B cell (primary cell): ENCODE results near the gene F12. TPM values are rescaled to one million over a fixed set of nuclear protein-coding genes. Genes with fewer than 3 reads are reported as not detected.
"Not testable (repeated sequence)": the region's sequence is repeated elsewhere in the genome, so short reads cannot be mapped to it uniquely, and the experiment has no call there.

Experiments
- ATAC-seq: fragments of 200-7000 bp; cut with Tn5 transposase; one replicate; pipeline ENCODE4 v1.10.0; 2021; ENCODE audit warnings: low read depth, mild to moderate bottlenecking, moderate number of reproducible peaks, moderate library complexity
- CTCF ChIA-PET: fragments of 350-600 bp; sonication (Branson Sonifier 250); formaldehyde crosslinking; loops from one replicate; lab custom pipeline; 2021; ENCODE audit warnings: antibody characterized with exemption, inconsistent platforms; lab: Charles Lee
- POLR2A ChIA-PET: fragments of 350-600 bp; sonication (Branson Sonifier 250); formaldehyde crosslinking; loops from one replicate; lab custom pipeline; 2021; ENCODE audit warnings: antibody characterized with exemption; lab: Charles Lee
- DNase-seq: peaks from one replicate; pipeline ENCODE4 v3.0.0; 2013
- H2AFZ ChIP-seq: 2 replicates; pipeline ENCODE4 v1.6.1; 2012; ENCODE audit warnings: mild to moderate bottlenecking, low read depth, low read length; ENCODE audit not compliant: insufficient read depth, poor library complexity, severe bottlenecking
- H3K27ac ChIP-seq, 2 donors: 1 replicate in 1 of 2; 2 replicates in 1 of 2; pipeline ENCODE4 v1.5.1; 2012 to 2013; ENCODE audit warnings: low read length in 2 of 2, mild to moderate bottlenecking in 2 of 2, moderate library complexity in 1 of 2
- H3K27me3 ChIP-seq, 4 experiments: fragments of 200-600 bp in 1 of 4; sonication (generic) in 1 of 4; replicated peaks in 1 of 4; 1 replicate in 2 of 4; 2 replicates in 2 of 4; pipeline versions ENCODE4 v1.6.1 to v1.7.0; 2013 to 2016; ENCODE audit warnings: low read length in 3 of 4, mild to moderate bottlenecking in 2 of 4, mixed read lengths in 1 of 4, moderate library complexity in 1 of 4; ENCODE audit not compliant: insufficient read depth in 4 of 4, control insufficient read depth in 3 of 4; ENCODE audit errors: control extremely low read depth in 1 of 4
- H3K36me3 ChIP-seq, 2 experiments: replicated peaks in 1 of 2; 1 replicate in 1 of 2; 2 replicates in 1 of 2; pipeline versions ENCODE4 v1.6.1 to v1.7.1; 2013; ENCODE audit warnings: low read length in 1 of 2; ENCODE audit not compliant: insufficient read depth in 2 of 2, control insufficient read depth in 1 of 2; ENCODE audit errors: control extremely low read depth in 1 of 2, extremely low read depth in 1 of 2
- H3K4me1 ChIP-seq, 2 donors: fragments of 200-600 bp in 1 of 2; sonication (generic) in 1 of 2; 1 replicate in 1 of 2; 2 replicates in 1 of 2; pipeline versions ENCODE4 v1.5.1 to v1.6.1; 2013 to 2017; ENCODE audit warnings: low read length in 2 of 2; ENCODE audit not compliant: control insufficient read depth in 2 of 2, insufficient read depth in 2 of 2
- H3K4me2 ChIP-seq: replicated peaks from 2 replicates; pipeline ENCODE3; 2012; ENCODE audit warnings: mild to moderate bottlenecking, low read depth, low read length; ENCODE audit not compliant: poor library complexity, severe bottlenecking
- H3K4me3 ChIP-seq, 5 experiments: fragments of 200-600 bp in 1 of 5; sonication (generic) in 1 of 5; 1 replicate in 3 of 5; 2 replicates in 2 of 5; pipeline versions ENCODE4 v1.5.1 to v1.7.0; 2011 to 2016; ENCODE audit warnings: low read length in 4 of 5, mild to moderate bottlenecking in 4 of 5, low read depth in 2 of 5, control low read depth in 1 of 5, moderate library complexity in 1 of 5; ENCODE audit not compliant: insufficient read depth in 1 of 5; ENCODE audit errors: control extremely low read depth in 1 of 5, extremely low read depth in 1 of 5
- H3K79me2 ChIP-seq: fragments of 200-600 bp; sonication (generic); one replicate; pipeline ENCODE4 v1.6.0; 2016; ENCODE audit warnings: low read length; ENCODE audit not compliant: control insufficient read depth, insufficient read depth
- H3K9ac ChIP-seq: fragments of 200-600 bp; sonication (generic); 2 replicates; pipeline ENCODE4 v1.6.1; 2017; ENCODE audit warnings: mild to moderate bottlenecking, low read length, moderate library complexity
- H3K9me3 ChIP-seq, 3 donors: one replicate each; pipeline versions ENCODE4 v1.6.1 to v1.7.1; 2013; ENCODE audit warnings: low read length in 2 of 3; ENCODE audit not compliant: control insufficient read depth in 2 of 3, insufficient read depth in 1 of 3; ENCODE audit errors: control extremely low read depth in 1 of 3
- H4K20me1 ChIP-seq: 2 replicates; pipeline ENCODE4 v1.6.0; 2012; ENCODE audit warnings: mild to moderate bottlenecking, low read length; ENCODE audit not compliant: insufficient read depth, control insufficient read depth, poor library complexity, severe bottlenecking
- H3K27ac Mint-ChIP-seq: one replicate; pipeline ENCODE4 v1.8.0; 2021; ENCODE audit warnings: mixed read lengths
- H3K27me3 Mint-ChIP-seq: one replicate; pipeline ENCODE4 v1.8.0; 2021; ENCODE audit warnings: mixed read lengths
- H3K4me1 Mint-ChIP-seq: one replicate; pipeline ENCODE4 v1.8.0; 2021; ENCODE audit warnings: mixed read lengths
- H3K4me3 Mint-ChIP-seq: one replicate; pipeline ENCODE4 v1.8.0; 2021; ENCODE audit warnings: mixed read lengths
- H3K9me3 Mint-ChIP-seq: one replicate; pipeline ENCODE4 v1.8.0; 2022; ENCODE audit warnings: mixed read lengths; ENCODE audit not compliant: insufficient read depth
- EZH2 ChIP-seq: IDR thresholded peaks from 2 replicates; pipeline ENCODE4 v1.6.1; 2012; ENCODE audit warnings: borderline replicate concordance, low read depth, mild to moderate bottlenecking, moderate library complexity, low read length; ENCODE audit not compliant: insufficient read depth, poor library complexity, severe bottlenecking
- WGBS: methylation state at CpG from one replicate; pipeline ENCODE4 v1.1.5; 2013; ENCODE audit warnings: missing lambda C conversion rate; ENCODE audit not compliant: insufficient coverage; 5-methylcytosine and 5-hydroxymethylcytosine counted together
- intact Hi-C: fragments of 100-400 bp; cut with micrococcal nuclease; formaldehyde crosslinking; loops from one replicate; pipeline ENCODE4 v1.10.0; 2022
- polyA plus RNA-seq: library from polyadenylated mRNA; depleted of rRNA; stranded (reverse); fragments of >200 nt; gene quantifications from 2 replicates; pipeline ENCODE4 v1.2.3, GENCODE V29; 2012
- total RNA-seq, 2 donors: library from RNA; stranded (reverse); fragments of 120-200 nt in 1 of 2; gene quantifications; 1 replicate in 1 of 2; 2 replicates in 1 of 2; pipeline versions ENCODE4 v1.2.3 to v1.2.4, GENCODE V29; 2013 to 2022
- TF ChIP-seq, protein P1 (sequence below): fragments of 200-600 bp; IDR thresholded peaks from one replicate; pipeline ENCODE4 v1.8.0; 2022; ENCODE audit warnings: antibody characterized with exemption, mild to moderate bottlenecking

Gene F12
- total and polyA plus RNA-seq, 2 donors (not counting 1 experiment from before 2014, with no cell fraction given) = 3.1 TPM; not detected in 1

DNA sequence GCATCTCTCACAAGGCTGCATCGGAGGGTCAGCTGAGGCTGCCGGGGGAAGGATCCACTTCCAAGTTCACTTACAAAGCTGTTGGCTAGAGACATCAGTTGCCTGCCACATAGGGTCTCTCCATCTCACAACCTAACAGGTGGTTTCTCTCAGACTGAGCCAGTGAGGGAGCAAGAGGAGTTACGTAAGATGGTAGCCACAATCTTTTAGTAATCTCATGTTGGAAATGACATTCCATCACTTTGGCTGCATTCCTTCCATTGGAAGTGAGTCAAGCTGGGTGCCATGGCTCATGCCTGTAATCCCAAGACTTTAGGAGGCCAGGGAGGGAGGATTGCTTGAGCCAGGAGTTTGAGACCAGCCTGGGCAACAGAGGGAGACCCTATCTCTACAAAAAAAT lies 9.7 kb upstream of the F12 start:
- WGBS = 100% methylated on average over 2 of the region's 3 CpGs
- ChIA-PET POLR2A (no interaction called here), CTCF (interaction anchor here (6.5 kb wide), 1 partner anchor 15 kb away, joined by 46 read pairs; no protein-coding TSS in a partner anchor)
- DNase-seq (no peak), ATAC-seq (no peak)
- Mint-ChIP-seq H3K4me3 (no peak overlapping the region), H3K27ac (no peak overlapping the region), H3K27me3 (no peaks in the 10 kb centered on the region), H3K9me3 (no peaks in the 10 kb centered on the region), H3K4me1 (no peaks in the 10 kb centered on the region)
- no peaks in the 10 kb centered on the region for H3K27me3 ChIP-seq
- no peak overlapping the region for H3K27ac ChIP-seq
- H3K79me2 ChIP-seq = no peaks in the 10 kb centered on the region
- no peak overlapping the region for H3K9ac ChIP-seq
- no peaks in the 10 kb centered on the region for H3K4me1 ChIP-seq
- H2AFZ ChIP-seq = no peak overlapping the region
- no peak overlapping the region for H3K4me3 ChIP-seq
- intact Hi-C loops = no loop called here
- no peaks in the 10 kb centered on the region for H4K20me1 ChIP-seq
- H3K4me2 ChIP-seq = no peak overlapping the region
- TF ChIP-seq EZH2 = no peak
- TF ChIP-seq, protein P1, sequence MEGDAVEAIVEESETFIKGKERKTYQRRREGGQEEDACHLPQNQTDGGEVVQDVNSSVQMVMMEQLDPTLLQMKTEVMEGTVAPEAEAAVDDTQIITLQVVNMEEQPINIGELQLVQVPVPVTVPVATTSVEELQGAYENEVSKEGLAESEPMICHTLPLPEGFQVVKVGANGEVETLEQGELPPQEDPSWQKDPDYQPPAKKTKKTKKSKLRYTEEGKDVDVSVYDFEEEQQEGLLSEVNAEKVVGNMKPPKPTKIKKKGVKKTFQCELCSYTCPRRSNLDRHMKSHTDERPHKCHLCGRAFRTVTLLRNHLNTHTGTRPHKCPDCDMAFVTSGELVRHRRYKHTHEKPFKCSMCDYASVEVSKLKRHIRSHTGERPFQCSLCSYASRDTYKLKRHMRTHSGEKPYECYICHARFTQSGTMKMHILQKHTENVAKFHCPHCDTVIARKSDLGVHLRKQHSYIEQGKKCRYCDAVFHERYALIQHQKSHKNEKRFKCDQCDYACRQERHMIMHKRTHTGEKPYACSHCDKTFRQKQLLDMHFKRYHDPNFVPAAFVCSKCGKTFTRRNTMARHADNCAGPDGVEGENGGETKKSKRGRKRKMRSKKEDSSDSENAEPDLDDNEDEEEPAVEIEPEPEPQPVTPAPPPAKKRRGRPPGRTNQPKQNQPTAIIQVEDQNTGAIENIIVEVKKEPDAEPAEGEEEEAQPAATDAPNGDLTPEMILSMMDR = no peak
- no peaks in the 10 kb centered on the region for H3K36me3 ChIP-seq
- H3K9me3 ChIP-seq = no peaks in the 10 kb centered on the region

- H3K9ac ChIP-seq, POLR2A ChIA-PET, H3K4me3 ChIP-seq, H3K27ac Mint-ChIP-seq, H3K27me3 Mint-ChIP-seq, H4K20me1 ChIP-seq, H3K36me3 ChIP-seq, DNase-seq, ATAC-seq, H3K4me2 ChIP-seq, H3K9me3 Mint-ChIP-seq, H3K27ac ChIP-seq, H3K9me3 ChIP-seq, H3K4me1 ChIP-seq, H3K79me2 ChIP-seq, H3K4me1 Mint-ChIP-seq, intact Hi-C loops, H3K27me3 ChIP-seq, H3K4me3 Mint-ChIP-seq, H2AFZ ChIP-seq: not testable (repeated sequence)
- CTCF ChIA-PET = interaction anchor here (0.6 to 6.5 kb wide), 4 partner anchors 9 to 26 kb away, joined by 3 to 46 read pairs (median 3); partner anchors contain the start of gene GRK6
- 69% methylated on average over 4 of the region's 6 CpGs for WGBS
Measured at GRCh38 chr5:177417081-177417480, 7.7 kb upstream of the F12 start.
